ENCODE results near the gene AOAH.
"Not testable (repeated sequence)": the region's sequence is repeated elsewhere in the genome, so short reads cannot be mapped to it uniquely, and the experiment has no call there.

DNA sequence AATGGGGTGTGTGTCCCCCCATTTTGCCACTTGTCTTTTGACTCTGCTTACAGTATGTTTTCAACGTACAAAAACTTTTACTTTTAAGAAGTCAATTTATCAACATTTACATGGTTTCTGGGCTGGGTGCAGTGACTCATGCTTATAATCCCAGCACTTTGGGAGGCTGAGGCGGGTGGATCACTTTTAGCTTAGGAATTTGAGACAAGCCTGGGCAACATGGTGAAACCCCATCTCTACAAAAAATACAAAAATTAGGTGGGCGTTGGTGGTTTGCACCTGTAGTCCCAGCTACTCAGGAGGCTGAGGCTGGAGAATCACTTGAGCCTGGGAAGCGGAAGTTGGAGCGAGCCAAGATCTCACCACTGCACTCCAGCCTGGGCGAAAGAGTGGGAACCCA lies 227.1 kb downstream of the AOAH start:
- TF ChIP-seq ZBTB7A (CRISPR knock-in tag; IDR thresholded peaks at IDR 0.05): not testable (repeated sequence)
- TF ChIP-seq, protein P1, sequence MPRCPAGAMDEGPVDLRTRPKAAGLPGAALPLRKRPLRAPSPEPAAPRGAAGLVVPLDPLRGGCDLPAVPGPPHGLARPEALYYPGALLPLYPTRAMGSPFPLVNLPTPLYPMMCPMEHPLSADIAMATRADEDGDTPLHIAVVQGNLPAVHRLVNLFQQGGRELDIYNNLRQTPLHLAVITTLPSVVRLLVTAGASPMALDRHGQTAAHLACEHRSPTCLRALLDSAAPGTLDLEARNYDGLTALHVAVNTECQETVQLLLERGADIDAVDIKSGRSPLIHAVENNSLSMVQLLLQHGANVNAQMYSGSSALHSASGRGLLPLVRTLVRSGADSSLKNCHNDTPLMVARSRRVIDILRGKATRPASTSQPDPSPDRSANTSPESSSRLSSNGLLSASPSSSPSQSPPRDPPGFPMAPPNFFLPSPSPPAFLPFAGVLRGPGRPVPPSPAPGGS (CRISPR knock-in tag; IDR thresholded peaks at IDR 0.05): not testable (repeated sequence)

Data from HepG2 (cell line).